Neural progenitor cell (in vitro differentiated cells): ENCODE measurements around the gene FIBCD1. TPM values are rescaled to one million over a fixed set of nuclear protein-coding genes. Genes with fewer than 3 reads are reported as not detected.

Experiments
- DNase-seq: peaks from one replicate; pipeline ENCODE4 v3.0.0-alpha.2; 2016; ENCODE audit warnings: low spot score
- H2AFZ ChIP-seq: fragments of 200-600 bp; sonication (generic); replicated peaks from 2 replicates; pipeline ENCODE4 v1.6.1; 2016; ENCODE audit warnings: antibody characterized with exemption
- H3F3A ChIP-seq: fragments of 200-600 bp; sonication (generic); 2 replicates; pipeline ENCODE4 v1.6.1; 2016; ENCODE audit warnings: antibody characterized with exemption, low read depth
- H3K27ac ChIP-seq: fragments of 200-600 bp; sonication (generic); 2 replicates; pipeline ENCODE4 v1.5.1; 2016; ENCODE audit warnings: mild to moderate bottlenecking
- H3K27me3 ChIP-seq: fragments of 200-600 bp; sonication (generic); 2 replicates; pipeline ENCODE4 v1.6.1; 2016; ENCODE audit warnings: mild to moderate bottlenecking, moderate library complexity
- H3K36me3 ChIP-seq: fragments of 200-600 bp; sonication (generic); 2 replicates; pipeline ENCODE4 v1.5.1; 2016
- H3K4me1 ChIP-seq: fragments of 200-600 bp; sonication (generic); 2 replicates; pipeline ENCODE4 v1.6.1; 2016; ENCODE audit warnings: mixed run types
- H3K4me2 ChIP-seq: fragments of 200-600 bp; sonication (generic); 2 replicates; pipeline ENCODE4 v1.6.1; 2016
- H3K4me3 ChIP-seq: fragments of 200-600 bp; sonication (generic); 2 replicates; pipeline ENCODE4 v1.5.1; 2016
- H3K79me2 ChIP-seq: fragments of 200-600 bp; sonication (generic); 2 replicates; pipeline ENCODE4 v1.6.1; 2016; ENCODE audit warnings: low read depth
- H3K9ac ChIP-seq: fragments of 200-600 bp; sonication (generic); 2 replicates; pipeline ENCODE4 v1.6.1; 2016
- H3K9me3 ChIP-seq: fragments of 200-600 bp; sonication (generic); 2 replicates; pipeline ENCODE4 v1.5.1; 2016; ENCODE audit warnings: low read depth
- H4K20me1 ChIP-seq: fragments of 200-600 bp; sonication (generic); 2 replicates; pipeline ENCODE4 v1.6.1; 2016; ENCODE audit warnings: low read depth
- H3K27ac Mint-ChIP-seq: 3 replicates; pipeline ENCODE4 v1.8.0; 2021; ENCODE audit warnings: mixed read lengths
- H3K27me3 Mint-ChIP-seq: 2 replicates; pipeline ENCODE4 v1.8.0; 2022; ENCODE audit warnings: low read depth, mild to moderate bottlenecking, inconsistent platforms, moderate library complexity, mixed read lengths; ENCODE audit not compliant: insufficient read depth
- H3K36me3 Mint-ChIP-seq: 3 replicates; pipeline ENCODE4 v1.8.0; 2021; ENCODE audit warnings: mixed read lengths
- H3K4me1 Mint-ChIP-seq: 3 replicates; pipeline ENCODE4 v1.8.0; 2021; ENCODE audit warnings: mixed read lengths
- H3K4me3 Mint-ChIP-seq: 3 replicates; pipeline ENCODE4 v1.8.0; 2021; ENCODE audit warnings: mild to moderate bottlenecking, moderate library complexity, mixed read lengths
- H3K9me3 Mint-ChIP-seq: 3 replicates; pipeline ENCODE4 v1.8.0; 2020; ENCODE audit warnings: mixed read lengths
- CTCF ChIP-seq: fragments of 200-600 bp; sonication (generic); IDR thresholded peaks from 2 replicates; pipeline ENCODE4 v1.5.1; 2017; ENCODE audit warnings: antibody characterized with exemption, mild to moderate bottlenecking
- EZH2 ChIP-seq: fragments of 200-600 bp; sonication (generic); IDR thresholded peaks from 2 replicates; pipeline ENCODE4 v1.6.1; 2017; ENCODE audit warnings: antibody characterized with exemption, mild to moderate bottlenecking, moderate library complexity
- EZH2phosphoT487 ChIP-seq: fragments of 200-600 bp; sonication (generic); IDR thresholded peaks from 2 replicates; pipeline ENCODE4 v1.6.1; 2017; ENCODE audit warnings: antibody characterized with exemption
- total RNA-seq: library from RNA; depleted of rRNA; stranded (reverse); fragments of >200 nt; gene quantifications from 2 replicates; pipeline ENCODE4 v1.2.3, GENCODE V29; 2015; ENCODE audit warnings: low replicate concordance

Gene FIBCD1
- total RNA-seq, 1 donor from 2014 or later, result 1.8 TPM

- Histone ChIP-seq H3K27me3 (no peaks in the 10 kb centered on the region), H3K36me3 (peaks cover 11% of the 10 kb centered on the region)
- TF ChIP-seq EZH2 (no peak), CTCF (no peak), EZH2phosphoT487 (no peak)
Observed at GRCh38 chr9:130860458-130861316, 78.4 kb downstream of the FIBCD1 start.

GRCh38 chr9:130858739-130859705, 80.0 kb downstream of the FIBCD1 start:
- Histone ChIP-seq H3K36me3 (peaks cover 20% of the 10 kb centered on the region), H3K9me3 (no peaks in the 10 kb centered on the region), H4K20me1 (peaks cover 85% of the 10 kb centered on the region), H3F3A (peaks cover 15% of the 10 kb centered on the region), H3K4me2 (no peak overlapping the region), H3K27ac (no peak overlapping the region), H3K9ac (no peak overlapping the region), H3K27me3 (no peaks in the 10 kb centered on the region), H3K4me3 (no peak overlapping the region), H2AFZ (no peak overlapping the region), H3K79me2 (peaks cover 76% of the 10 kb centered on the region), H3K4me1 (peaks cover 4% of the 10 kb centered on the region)
- peaks cover 40% of the 10 kb centered on the region for H3K4me1 Mint-ChIP-seq
- H3K27me3 Mint-ChIP-seq, result peaks cover 6% of the 10 kb centered on the region
- no peaks in the 10 kb centered on the region for H3K9me3 Mint-ChIP-seq
- H3K27ac Mint-ChIP-seq, result no peak overlapping the region
- H3K4me3 Mint-ChIP-seq, result no peak overlapping the region
- TF ChIP-seq CTCF, result no peak
- no peak for TF ChIP-seq EZH2phosphoT487
- no peak for TF ChIP-seq EZH2
- no peak for DNase-seq
- peaks cover 26% of the 10 kb centered on the region for H3K36me3 Mint-ChIP-seq

More at GRCh38 chr9:130860458-130861316, 78.4 kb downstream of the FIBCD1 start:
- H3K4me1 Mint-ChIP-seq, result peaks cover 40% of the 10 kb centered on the region
- Histone ChIP-seq H3K79me2 (peaks cover 71% of the 10 kb centered on the region), H3K9me3 (no peaks in the 10 kb centered on the region), H3F3A (peaks cover 26% of the 10 kb centered on the region), H2AFZ (no peak overlapping the region), H3K27ac (peak overlapping the region; percentile 12), H4K20me1 (peaks cover 89% of the 10 kb centered on the region), H3K4me1 (peaks cover 4% of the 10 kb centered on the region), H3K9ac (no peak overlapping the region), H3K4me2 (no peak overlapping the region), H3K4me3 (no peak overlapping the region)
- peaks cover 21% of the 10 kb centered on the region for H3K36me3 Mint-ChIP-seq
- peak; percentile 43 for DNase-seq
- H3K4me3 Mint-ChIP-seq, result no peak overlapping the region
- no peaks in the 10 kb centered on the region for H3K9me3 Mint-ChIP-seq
- peak overlapping the region; percentile 72 for H3K27ac Mint-ChIP-seq
- H3K27me3 Mint-ChIP-seq, result peaks cover 6% of the 10 kb centered on the region

- Histone ChIP-seq H3K79me2 (peaks cover 77% of the 10 kb centered on the region), H4K20me1 (peaks cover 83% of the 10 kb centered on the region), H3K9ac (no peak overlapping the region), H3K27ac (no peak overlapping the region), H3K9me3 (no peaks in the 10 kb centered on the region), H3K4me3 (no peak overlapping the region), H3K4me1 (peaks cover 4% of the 10 kb centered on the region), H2AFZ (no peak overlapping the region), H3K36me3 (peaks cover 20% of the 10 kb centered on the region), H3K4me2 (no peak overlapping the region), H3K27me3 (no peaks in the 10 kb centered on the region), H3F3A (peaks cover 12% of the 10 kb centered on the region)
- H3K27me3 Mint-ChIP-seq, result peaks cover 8% of the 10 kb centered on the region
- no peaks in the 10 kb centered on the region for H3K9me3 Mint-ChIP-seq
- H3K27ac Mint-ChIP-seq, result no peak overlapping the region
- H3K4me3 Mint-ChIP-seq, result no peak overlapping the region
- H3K4me1 Mint-ChIP-seq, result peaks cover 33% of the 10 kb centered on the region
- TF ChIP-seq CTCF (no peak), EZH2phosphoT487 (no peak), EZH2 (no peak)
- H3K36me3 Mint-ChIP-seq, result peaks cover 26% of the 10 kb centered on the region
- DNase-seq, result no peak
Observed at GRCh38 chr9:130857864-130858738, 80.9 kb downstream of the FIBCD1 start.
